NCI-H69 (cell line): ENCODE measurements around the gene ZNF416.

Source experiments
- DNase-seq: peaks from one replicate; lab custom pipeline; 2025; lab: John Stamatoyannopoulos, UW

Gene ZNF416

GRCh38 chr19:57578487-57579205 lies at the start of gene ZNF416:
ZNF416 (minus strand) TSS chr19:57578911; CDS start chr19:57578704, 207 bp downstream.
- DNase-seq, result peak; percentile 99

DNA sequence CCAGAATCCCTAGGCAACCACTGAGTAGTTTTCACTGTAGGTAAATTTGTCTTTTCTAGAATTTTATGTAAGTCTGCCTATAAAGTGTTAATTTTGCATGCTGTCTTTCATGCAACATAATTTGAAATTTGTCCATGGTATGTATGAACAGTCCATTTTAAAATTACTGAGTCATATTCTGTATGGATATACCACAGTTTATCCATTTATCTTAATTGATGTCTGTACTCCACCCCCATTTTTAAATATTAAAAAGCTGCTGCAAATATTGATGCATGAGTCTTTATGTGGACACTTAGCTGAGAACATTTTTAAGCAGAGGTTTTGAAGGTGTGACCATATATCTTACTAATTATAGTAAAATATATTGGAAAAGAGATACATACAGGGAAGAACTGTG lies 44.4 kb upstream of the ZNF416 start:
- no peak for DNase-seq

DNA sequence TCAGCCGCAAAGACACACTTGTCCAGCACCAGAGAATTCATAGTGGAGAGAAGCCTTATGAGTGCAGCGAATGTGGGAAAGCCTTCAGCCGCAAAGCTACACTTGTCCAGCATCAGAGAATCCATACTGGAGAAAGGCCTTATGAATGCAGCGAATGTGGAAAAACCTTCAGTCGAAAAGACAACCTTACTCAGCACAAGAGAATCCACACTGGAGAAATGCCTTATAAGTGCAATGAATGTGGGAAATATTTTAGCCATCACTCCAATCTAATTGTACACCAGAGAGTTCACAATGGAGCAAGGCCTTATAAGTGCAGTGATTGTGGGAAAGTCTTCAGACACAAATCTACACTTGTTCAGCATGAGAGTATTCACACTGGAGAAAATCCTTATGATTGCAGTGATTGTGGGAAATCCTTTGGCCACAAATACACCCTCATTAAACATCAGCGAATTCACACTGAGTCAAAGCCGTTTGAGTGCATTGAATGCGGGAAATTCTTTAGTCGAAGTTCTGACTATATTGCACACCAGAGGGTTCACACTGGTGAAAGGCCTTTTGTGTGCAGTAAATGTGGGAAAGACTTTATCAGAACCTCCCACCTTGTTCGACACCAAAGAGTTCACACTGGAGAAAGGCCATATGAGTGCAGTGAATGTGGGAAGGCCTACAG lies 42.1 kb upstream of the ZNF416 start:
- peak; percentile 17 for DNase-seq

GRCh38 chr19:57615346-57615745 lies 36.6 kb upstream of the ZNF416 start:
- no peak for DNase-seq

DNA sequence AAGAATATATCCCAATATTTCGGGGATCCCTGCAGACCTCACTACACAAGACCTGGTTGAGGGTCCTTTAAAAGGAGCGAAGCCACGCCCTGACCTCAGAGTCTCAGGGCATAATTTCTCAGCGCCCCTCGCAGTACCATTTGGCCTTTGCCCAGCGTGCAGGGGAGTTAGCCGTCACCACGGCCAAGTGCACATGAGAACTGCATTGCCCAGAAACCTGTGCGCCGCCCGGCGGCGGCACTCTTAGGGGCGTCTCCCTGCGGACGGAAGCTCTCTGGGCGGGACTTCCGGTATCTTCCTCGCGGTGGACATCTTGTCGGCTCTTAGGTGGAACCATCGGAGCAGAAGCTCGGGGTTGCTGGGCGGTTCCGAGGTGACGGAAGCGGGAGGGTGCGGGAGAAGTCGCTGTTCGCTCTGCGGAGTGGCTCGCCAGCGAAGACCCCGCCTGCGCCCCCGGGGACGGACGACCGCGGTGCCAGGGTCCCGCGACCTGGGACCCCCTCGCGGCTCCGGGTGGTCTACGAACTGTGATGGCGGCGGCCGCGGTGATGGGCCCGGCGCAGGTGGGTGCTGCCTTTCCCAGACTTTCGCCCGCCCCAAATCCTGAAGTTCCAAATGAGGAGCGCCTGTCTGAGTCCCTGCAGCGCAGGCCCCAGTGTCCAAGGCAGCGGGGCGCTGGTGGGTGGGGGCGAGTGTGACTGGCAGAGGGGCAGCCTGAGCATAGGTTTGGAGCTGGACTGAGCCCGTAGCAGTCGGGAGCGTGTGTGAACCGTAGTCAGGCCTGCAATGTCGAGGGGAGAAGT lies 35.4 kb upstream of the ZNF416 start, which contains the start of gene ZNF134:
Gene ZNF134 (plus strand): TSS at position 302 of the 803 bp plus-strand sequence. CDS start 5,227 bp downstream, outside the sequence.
- peak; percentile 95 for DNase-seq

DNA sequence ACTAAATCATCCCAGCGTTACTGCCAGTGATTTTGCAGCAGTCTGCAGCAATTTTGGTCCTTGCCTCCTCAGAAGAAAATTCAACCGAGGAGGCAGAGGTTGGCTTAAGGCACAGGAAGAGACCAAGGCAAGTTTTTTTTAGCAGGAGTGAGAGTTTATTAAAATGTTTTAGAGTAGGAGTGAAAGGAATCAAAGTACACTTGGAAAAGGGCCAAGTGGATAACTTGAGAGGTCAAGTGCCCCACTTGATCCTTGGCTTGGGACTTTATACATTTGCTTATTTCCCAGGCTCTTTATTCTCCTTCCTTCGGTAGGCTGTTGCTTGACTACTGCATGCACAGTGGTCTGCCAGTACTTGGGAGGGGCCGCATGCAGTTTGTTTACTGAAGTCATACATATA lies 32.4 kb upstream of the ZNF416 start:
- DNase-seq, result no peak

DNA sequence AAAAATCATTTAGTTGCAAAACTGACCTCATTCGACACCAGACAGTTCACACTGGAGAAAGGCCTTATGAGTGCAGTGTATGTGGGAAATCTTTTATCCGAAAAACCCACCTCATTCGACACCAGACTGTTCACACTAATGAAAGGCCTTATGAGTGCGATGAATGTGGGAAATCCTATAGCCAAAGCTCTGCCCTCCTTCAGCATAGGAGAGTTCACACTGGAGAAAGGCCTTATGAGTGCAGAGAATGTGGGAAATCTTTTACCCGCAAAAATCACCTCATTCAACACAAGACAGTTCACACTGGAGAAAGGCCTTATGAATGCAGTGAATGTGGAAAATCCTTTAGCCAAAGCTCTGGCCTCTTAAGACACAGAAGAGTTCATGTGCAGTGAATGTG lies 28.2 kb upstream of the ZNF416 start:
- DNase-seq, result no peak

DNA sequence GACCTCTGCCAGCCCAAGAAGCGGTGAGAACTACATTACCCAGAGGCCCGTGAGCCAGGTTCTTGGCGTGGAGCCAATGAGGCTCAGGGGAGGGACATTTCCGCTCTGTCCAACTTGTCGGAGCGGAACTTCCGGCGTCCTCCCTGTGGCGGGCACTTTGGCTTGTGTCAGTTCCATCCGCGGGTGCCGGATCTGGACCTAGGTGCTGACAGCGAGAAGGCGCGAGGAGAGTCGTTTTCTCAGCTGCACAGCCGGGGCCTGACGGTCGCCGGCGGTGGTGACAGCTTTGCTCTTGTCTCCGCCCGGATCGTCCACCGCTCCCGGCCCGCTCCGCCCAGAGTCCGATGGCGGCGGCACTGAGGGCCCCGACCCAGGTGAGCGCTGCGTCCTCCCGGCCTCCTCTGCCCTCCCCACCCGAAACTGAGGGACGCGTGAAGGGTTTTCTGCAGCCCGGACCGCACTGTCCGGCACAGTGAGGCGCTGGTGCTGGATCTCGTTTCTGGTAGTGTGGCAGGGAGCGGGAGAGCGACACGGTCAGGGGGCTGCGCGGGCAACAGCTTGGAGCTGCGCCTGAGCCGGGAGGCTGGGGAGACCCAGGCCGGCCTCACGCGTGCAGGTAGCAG lies 21.2 kb upstream of the ZNF416 start, which contains the start of gene ZNF530:
Gene ZNF530 (plus strand): TSS at position 125 of the 623 bp plus-strand sequence. CDS start 4,461 bp downstream, outside the sequence.
- DNase-seq, result peak; percentile 97

- no peak for DNase-seq
Measured at GRCh38 chr19:57599377-57599760, 20.7 kb upstream of the ZNF416 start.

DNA sequence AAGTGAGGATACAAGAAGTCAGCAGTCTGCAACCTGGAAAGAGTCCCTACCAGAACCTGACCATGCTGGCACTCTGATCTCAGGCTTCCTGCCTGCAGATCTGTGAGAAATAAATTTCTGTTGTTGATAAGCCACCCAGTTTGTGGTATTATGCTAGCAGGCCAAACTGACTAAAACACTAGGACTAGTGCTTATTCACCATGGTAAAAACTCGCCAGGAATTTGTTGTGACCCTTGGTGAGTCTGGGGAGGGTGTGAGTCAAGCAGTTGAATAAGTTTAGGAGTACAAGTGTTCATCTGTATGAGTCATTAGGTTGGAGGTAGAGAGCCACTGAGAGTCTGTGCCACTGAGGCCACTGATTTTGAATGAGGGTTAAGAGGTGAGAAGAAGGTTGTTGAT lies 8.8 kb upstream of the ZNF416 start:
- DNase-seq, result no peak

- DNase-seq, result no peak
Measured at GRCh38 chr19:57583521-57584416, 5.1 kb upstream of the ZNF416 start, which contains the start of gene ZIK1. ZIK1 (plus strand) TSS chr19:57584145; CDS start chr19:57584357, 212 bp downstream.

DNA sequence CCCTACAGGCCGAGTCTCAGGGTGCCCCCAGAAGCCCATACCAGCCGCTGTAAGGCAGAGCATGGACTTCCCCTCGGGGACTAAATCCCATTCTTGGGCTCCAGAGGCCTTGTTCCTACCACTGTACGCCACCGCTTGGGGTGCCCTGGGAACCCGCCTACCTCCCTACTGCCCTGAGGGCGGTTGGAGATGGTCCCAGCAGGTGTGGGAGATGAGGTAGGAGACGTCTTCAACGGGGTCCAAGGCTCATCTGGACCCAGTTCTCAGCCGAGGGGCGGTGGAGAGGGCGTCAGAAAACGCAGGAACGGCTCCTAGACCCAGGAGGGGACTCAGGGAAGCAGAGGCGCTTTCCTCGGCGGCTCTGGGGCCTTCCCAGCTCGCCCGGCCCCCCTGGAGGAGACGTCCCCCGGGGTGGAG lies 4.4 kb upstream of the ZNF416 start:
- DNase-seq, result no peak

- no peak for DNase-seq
Measured at GRCh38 chr19:57576661-57577060, 2.0 kb downstream of the ZNF416 start.

DNA sequence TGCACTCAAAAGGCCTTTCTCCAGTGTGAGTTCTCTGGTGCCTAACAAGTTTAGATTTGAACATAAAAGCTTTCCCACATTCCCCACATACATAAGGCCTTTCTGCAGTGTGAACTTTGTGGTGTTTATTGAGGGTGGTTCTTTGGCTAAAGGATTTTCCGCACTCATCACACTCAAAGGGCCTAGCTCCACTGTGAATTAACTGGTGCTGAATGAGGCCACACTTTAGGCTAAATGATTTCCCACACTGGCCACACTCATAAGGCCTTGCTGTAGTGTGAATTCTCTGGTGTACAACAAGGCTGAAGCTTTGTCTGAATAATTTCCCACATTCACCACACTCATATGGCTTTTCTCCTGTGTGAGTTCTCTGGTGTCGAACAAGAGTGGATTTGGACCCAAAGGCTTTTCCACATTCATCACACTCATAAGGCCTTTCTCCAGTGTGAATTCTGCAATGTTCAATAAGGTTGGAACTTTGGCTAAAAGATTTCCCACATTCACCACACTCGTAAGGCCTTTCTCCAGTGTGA lies 6.2 kb downstream of the ZNF416 start:
- DNase-seq, result no peak

- DNase-seq, result no peak
Measured at GRCh38 chr19:57570707-57571106, 8.0 kb downstream of the ZNF416 start.

DNA sequence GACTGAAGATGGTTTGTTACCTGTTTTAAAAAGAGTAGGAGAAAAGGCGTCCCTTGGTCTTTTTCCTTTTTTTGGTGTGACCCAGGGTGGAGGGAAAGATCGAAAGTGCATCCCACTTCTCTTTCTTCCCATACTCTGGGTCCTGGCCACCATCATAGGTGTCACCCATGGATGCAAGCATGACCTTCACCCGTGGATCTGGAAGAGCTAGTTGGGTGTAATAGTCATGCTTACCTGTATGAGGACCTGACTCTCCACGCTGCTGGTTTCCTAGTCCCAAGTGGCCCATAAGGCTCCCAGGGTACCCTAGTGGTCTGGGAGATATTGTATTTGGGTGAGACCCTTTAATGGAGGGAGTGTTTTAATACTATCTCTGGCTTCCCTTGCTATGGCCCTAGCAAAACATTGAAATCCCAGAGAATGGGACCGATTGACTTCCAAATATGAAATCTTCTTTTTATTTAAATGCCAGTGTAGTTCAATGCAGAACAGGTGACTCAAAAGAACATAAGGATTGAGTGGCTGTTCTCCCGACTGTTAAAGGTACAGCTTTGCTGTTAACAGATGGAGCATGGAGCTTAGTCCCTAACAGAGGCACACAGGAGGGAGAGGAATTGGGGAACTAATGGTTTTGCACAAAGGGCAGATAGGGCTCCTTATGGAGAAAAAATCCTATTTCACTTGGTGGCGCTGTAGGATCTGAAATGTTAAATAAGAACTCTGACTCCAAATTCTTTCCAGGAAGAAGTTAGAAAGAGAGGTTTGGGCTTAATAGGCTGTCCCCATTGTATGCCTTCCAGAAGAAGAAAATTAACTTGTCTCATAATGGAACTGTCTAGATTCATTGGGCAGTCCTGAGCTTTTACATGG lies 12.1 kb downstream of the ZNF416 start:
- DNase-seq, result peak; percentile 70

GRCh38 chr19:57563547-57563946 lies 15.2 kb downstream of the ZNF416 start:
- no peak for DNase-seq

GRCh38 chr19:57560049-57560491 lies 18.6 kb downstream of the ZNF416 start:
- no peak for DNase-seq

- DNase-seq, result peak; percentile 89
Measured at GRCh38 chr19:57559404-57560025, 19.2 kb downstream of the ZNF416 start, which contains the start of gene ZNF550. ZNF550 (minus strand) TSS chr19:57559863; CDS start chr19:57559682, 181 bp downstream.
